HG03575 (cell line): ENCODE data around the gene DHODH.

ENCODE experiments used
- ATAC-seq: cut with Tn5 transposase; IDR thresholded peaks from one replicate; pipeline ENCODE4 v1.9.1; 2021; ENCODE audit not compliant: unreplicated experiment, insufficient number of reproducible peaks, low FRiP score; ENCODE audit errors: extremely low read depth

The DHODH gene

DNA sequence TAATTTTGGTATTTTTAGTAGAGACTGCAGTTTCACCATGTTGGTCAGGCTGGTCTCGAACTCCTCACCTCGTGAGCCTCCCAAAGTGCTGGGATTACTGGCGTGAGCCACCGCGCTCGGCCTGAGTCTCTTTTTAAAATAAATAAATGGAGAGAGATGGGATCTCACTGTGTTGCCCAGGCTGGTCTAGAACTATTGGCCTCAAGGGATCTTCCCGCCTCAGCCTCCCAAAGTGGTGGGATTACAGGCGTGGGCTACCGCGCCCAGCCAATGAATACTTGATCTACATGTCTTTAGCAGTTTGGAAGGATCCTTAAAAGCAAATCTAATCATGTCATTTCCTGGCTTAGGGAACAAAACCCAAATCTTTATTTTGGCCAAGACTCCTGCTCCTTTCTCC lies 1.2 kb downstream of the DHODH start:
- ATAC-seq, result no peak

DNA sequence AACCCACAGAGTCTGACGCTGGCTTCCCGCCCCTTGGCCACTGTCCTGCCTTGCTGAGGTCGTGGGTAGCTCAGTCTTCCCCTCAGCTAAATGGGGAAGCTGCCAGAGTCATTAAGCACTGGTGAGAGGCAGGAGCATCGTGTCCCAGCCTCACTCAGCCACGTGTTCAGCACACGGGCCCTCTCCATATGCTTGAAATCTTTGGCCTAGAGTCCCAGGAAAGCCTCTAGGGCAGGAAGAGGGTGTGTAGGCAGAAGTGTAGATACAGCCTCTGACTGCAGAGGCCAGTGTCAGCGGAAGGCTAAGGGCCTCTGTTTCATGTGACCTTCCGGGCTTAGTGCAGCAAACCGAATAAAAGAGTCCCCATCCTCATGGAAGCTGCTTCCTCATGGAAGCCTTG lies 4.1 kb downstream of the DHODH start:
- no peak for ATAC-seq

- ATAC-seq, result no peak
Measured at GRCh38 chr16:72013389-72013788, 4.8 kb downstream of the DHODH start.

- no peak for ATAC-seq
Measured at GRCh38 chr16:72013888-72014581, 5.5 kb downstream of the DHODH start.

- ATAC-seq, result no peak
Measured at GRCh38 chr16:72014675-72015074, 6.1 kb downstream of the DHODH start.

GRCh38 chr16:72015124-72015523 lies 6.6 kb downstream of the DHODH start:
- no peak for ATAC-seq

GRCh38 chr16:72018470-72018869 lies 9.9 kb downstream of the DHODH start:
- no peak for ATAC-seq

DNA sequence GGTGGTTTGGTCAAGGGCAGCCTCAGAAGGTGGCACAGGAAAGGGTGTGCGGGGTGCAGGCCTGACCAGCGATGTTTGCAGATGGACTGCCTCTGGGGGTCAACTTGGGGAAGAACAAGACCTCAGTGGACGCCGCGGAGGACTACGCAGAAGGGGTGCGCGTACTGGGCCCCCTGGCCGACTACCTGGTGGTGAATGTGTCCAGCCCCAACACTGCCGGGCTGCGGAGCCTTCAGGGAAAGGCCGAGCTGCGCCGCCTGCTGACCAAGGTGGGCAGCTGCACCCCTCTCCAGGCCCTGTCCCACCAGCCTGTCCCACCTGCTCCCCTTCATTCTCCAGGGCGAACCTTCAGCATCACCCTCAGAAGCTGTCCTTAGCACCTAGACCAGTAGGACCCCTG lies 12.5 kb downstream of the DHODH start:
- ATAC-seq, result no peak

GRCh38 chr16:72022127-72022526 lies 13.6 kb downstream of the DHODH start:
- ATAC-seq, result no peak

DNA sequence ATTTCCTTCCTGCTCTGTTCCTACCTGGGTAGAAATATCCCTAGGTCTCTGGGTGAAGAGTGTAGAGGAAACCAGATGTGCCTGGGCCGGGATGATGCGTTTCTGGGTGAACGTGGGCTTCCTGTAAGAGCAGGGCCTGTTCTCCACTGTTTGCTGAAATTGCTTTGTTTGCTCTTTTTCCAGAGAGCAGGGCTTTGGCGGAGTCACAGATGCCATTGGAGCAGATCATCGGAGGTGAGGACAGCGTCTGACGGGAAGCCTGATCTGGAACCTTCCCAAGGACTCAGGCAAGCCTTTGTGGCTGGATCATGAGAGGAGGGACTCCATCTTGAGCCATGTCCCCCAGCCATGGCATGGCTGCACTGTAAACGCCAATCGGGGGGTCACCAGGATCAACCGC lies 15.4 kb downstream of the DHODH start:
- no peak for ATAC-seq

- ATAC-seq, result no peak
Measured at GRCh38 chr16:72024862-72025382, 16.4 kb downstream of the DHODH start.

DNA sequence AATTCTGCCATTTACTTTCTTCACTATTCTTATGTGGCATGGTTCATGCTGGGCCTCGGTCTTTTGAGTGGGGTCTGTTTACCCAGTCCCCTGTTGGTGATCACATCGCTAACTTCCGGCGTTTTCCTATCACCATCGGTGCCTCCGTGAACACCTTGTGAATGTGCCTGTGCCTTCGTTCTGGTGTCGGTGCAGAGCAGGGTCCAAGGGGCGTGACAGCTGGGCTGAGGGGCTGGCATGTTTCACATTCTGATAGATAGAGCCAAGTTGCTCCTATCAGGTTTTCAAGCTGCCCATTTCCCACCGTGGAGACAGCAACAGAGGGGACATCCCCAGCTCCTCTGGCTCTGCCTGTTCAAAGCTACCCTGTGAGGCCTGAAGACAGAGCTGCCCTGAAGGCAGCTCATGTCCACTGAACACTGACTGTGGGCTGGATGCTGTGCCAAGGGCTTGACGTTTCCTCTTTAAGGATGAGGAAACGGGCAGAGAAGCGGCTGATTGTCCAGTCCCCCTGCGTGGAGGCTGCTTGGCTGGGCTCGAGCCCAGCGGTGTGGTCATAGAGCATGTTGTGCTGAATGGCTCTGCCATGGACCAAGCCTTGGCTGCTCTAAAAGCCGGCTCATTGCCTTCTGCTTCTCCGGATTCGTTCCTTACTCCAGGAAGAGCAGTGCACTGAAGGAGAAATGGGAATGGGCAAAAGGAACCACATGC lies 17.0 kb downstream of the DHODH start:
- no peak for ATAC-seq

DNA sequence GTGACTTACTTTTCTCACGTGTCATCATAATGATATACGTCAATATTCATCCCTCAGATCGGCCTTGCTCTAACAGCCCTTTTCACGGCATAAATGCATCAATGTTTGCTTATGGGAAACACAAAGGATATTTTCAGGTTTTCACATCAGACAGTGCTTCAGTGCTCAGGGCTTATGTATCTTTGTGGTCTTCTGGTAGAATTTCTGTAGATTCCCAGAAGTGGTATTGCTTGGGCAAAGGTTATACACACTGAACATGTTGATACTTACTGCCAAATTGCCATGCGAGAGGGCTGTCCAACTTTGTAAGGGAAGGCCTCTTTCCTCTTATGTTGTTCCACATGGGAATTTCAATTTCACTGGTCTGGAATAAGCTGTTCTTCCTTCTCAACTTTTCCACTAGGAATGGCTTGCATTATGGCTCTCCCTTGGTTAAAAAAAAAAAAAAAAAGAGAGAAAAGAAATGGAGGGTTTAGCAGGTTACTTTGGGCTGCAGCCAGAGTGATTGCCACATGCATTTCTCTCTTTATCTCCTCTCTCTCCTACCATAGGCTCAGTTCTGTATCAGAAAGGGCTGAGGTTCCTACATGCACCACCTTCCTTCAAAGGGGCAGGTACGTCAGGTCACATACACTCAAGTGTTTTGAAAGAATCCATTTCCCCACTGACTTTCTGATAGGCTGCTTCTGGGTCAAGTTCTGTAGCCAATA lies 19.3 kb downstream of the DHODH start:
- ATAC-seq, result no peak

GRCh38 chr16:72029567-72030271 lies 21.2 kb downstream of the DHODH start:
- no peak for ATAC-seq

GRCh38 chr16:72033437-72033836 lies 24.9 kb downstream of the DHODH start:
- ATAC-seq, result no peak

DNA sequence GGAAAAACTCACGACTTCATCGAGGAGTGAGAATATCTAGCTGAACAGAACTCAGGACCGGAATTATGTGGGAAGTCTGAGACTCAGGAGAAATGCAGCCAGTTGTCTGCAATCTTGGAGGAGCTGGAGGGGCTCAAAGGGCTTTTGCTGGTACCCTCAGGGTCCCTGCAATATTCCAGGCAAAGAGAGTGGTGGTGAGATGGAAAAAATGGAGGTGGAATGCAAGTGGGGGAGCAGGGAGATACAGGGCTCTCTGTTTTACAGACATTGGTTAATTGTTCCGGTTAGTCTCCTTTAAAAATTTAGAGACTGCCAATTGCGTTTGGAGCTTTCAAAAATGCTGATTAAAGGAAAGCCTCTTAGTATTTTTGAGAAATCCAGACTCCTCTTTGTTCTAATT lies 27.6 kb downstream of the DHODH start:
- ATAC-seq, result no peak

GRCh38 chr16:72042157-72042660 lies 33.7 kb downstream of the DHODH start:
- no peak for ATAC-seq

DNA sequence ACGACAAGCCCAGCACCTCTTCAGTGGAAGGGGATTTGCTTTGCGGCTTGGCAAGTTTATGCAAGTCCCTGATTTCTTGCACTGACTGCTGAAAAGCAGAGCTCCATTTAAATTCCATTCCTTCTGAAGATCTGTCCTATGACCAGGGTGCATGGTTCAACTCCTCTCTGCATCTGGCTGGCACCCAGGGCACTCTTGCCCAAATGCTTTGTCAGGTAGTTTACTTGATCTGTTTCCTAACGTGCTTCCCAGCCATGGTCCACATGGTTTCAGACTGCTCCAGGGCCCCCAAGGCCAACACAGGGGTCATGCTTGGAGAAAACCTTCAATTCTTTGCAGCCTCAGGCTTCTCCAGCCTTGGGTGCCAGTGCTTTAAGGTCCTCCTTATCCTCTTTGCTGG lies 34.5 kb downstream of the DHODH start:
- ATAC-seq, result no peak

GRCh38 chr16:72043539-72043938 lies 35.0 kb downstream of the DHODH start:
- ATAC-seq, result no peak
